Ishikawa (cell line): Measurements from ENCODE around the gene LGALS7B.

Experiments used
- CEBPB ChIP-seq: IDR thresholded peaks from 2 replicates; pipeline ENCODE4 v1.6.1; 2012
- FOXM1 ChIP-seq: IDR thresholded peaks from 2 replicates; pipeline ENCODE4 v1.6.1; 2012; ENCODE audit warnings: low read depth, borderline replicate concordance
- TF ChIP-seq, protein P1 (sequence below): IDR thresholded peaks from 2 replicates; pipeline ENCODE4 v1.6.1; 2012
- TF ChIP-seq, protein P2 (sequence below): IDR thresholded peaks from 2 replicates; pipeline ENCODE4 v1.6.1; 2012; ENCODE audit warnings: low read depth, mild to moderate bottlenecking

DNA sequence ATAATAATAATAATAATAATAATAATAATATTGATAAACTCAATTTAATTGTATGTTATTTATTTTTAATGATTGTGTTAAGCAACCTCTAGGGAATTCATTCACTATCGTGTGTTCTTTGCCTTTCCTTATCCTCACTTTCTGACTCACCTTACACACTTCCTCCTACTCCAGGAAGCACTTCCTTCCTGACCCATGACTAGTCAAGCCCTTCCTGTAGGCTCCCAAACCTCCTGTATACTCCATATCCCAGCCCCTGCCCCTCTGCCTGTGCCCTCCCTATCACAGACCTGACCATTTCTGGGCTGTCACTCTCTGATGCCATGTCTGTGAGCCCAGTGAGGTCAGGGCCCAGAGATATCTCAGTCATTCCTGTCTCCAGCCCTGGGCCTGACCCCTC lies 16.2 kb downstream of the LGALS7B start:
- TF ChIP-seq CEBPB (no peak), FOXM1 (no peak)
- TF ChIP-seq, protein P1, sequence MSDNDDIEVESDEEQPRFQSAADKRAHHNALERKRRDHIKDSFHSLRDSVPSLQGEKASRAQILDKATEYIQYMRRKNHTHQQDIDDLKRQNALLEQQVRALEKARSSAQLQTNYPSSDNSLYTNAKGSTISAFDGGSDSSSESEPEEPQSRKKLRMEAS = no peak
- TF ChIP-seq, protein P2, sequence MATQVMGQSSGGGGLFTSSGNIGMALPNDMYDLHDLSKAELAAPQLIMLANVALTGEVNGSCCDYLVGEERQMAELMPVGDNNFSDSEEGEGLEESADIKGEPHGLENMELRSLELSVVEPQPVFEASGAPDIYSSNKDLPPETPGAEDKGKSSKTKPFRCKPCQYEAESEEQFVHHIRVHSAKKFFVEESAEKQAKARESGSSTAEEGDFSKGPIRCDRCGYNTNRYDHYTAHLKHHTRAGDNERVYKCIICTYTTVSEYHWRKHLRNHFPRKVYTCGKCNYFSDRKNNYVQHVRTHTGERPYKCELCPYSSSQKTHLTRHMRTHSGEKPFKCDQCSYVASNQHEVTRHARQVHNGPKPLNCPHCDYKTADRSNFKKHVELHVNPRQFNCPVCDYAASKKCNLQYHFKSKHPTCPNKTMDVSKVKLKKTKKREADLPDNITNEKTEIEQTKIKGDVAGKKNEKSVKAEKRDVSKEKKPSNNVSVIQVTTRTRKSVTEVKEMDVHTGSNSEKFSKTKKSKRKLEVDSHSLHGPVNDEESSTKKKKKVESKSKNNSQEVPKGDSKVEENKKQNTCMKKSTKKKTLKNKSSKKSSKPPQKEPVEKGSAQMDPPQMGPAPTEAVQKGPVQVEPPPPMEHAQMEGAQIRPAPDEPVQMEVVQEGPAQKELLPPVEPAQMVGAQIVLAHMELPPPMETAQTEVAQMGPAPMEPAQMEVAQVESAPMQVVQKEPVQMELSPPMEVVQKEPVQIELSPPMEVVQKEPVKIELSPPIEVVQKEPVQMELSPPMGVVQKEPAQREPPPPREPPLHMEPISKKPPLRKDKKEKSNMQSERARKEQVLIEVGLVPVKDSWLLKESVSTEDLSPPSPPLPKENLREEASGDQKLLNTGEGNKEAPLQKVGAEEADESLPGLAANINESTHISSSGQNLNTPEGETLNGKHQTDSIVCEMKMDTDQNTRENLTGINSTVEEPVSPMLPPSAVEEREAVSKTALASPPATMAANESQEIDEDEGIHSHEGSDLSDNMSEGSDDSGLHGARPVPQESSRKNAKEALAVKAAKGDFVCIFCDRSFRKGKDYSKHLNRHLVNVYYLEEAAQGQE = no peak
